ENCODE measurements around the gene IGHMBP2. TPM values are rescaled to one million over a fixed set of nuclear protein-coding genes. Genes with fewer than 3 reads are reported as not detected.

Gene IGHMBP2
- total and polyA plus RNA-seq, 2 of the 8 experiments (the other 6 are each of a cell fraction or from before 2014, with no cell fraction given), result 8.4 to 17.6 TPM

GRCh38 chr11:68969386-68969785, 65.7 kb downstream of the IGHMBP2 start (continued):
- no peak for TF ChIP-seq KDM1A (IDR thresholded peaks at IDR 0.05; ENCODE audit: borderline replicate concordance, low read length)
- TF ChIP-seq CBX5 (IDR thresholded peaks at IDR 0.05; ENCODE audit: low read depth, low read length), result no peak

Measured in H1 (cell line).